ENCODE results near the gene HRAS. TPM values are rescaled to one million over a fixed set of nuclear protein-coding genes. Genes with fewer than 3 reads are reported as not detected.

HRAS gene
- total and polyA plus RNA-seq, 2 of the 13 experiments (the other 11 are each of a cell fraction or from before 2014, with no cell fraction given): 32.9 to 50.0 TPM

- no peak for TF ChIP-seq CAMTA2 (CRISPR knock-in tag; IDR thresholded peaks at IDR 0.05; ENCODE audit: borderline replicate concordance)
- TF ChIP-seq ZNF672 (CRISPR knock-in tag; IDR thresholded peaks at IDR 0.05): no peak
- TF ChIP-seq MTERF4 (CRISPR knock-in tag; IDR thresholded peaks at IDR 0.05): 0 out of 2 replicates have a peak, but pooled peaks have one; percentile 54
- TF ChIP-seq CERS6 (CRISPR knock-in tag; IDR thresholded peaks at IDR 0.05): no peak
- TF ChIP-seq CENPBD1 (CRISPR knock-in tag; IDR thresholded peaks at IDR 0.05; ENCODE audit: borderline replicate concordance, low read depth): no peak
Observed at GRCh38 chr11:521177-521688, 14.1 kb downstream of the HRAS start (continued).

- H3K27me3 ChIP-seq (ENCODE audit: control insufficient read depth in 1 of 2, insufficient read depth in 2 of 2, low read length in 2 of 2): 0 out of 5 replicates have a peak, but pooled peaks cover 0 to under 1% of the 10 kb centered on the region in 2 experiments
- intact Hi-C loops (cut with micrococcal nuclease; ENCODE audit: unreplicated experiment) (no loop called here), in situ Hi-C loops (cut with HindIII; ENCODE audit: extremely low pct_ligation_motif_present, low pct_unique_long_range_greater_than_20kb) (no loop called here)
- no peaks in the 10 kb centered on the region for H3K36me3 ChIP-seq (replicated peaks in 1 of 2; ENCODE audit: control insufficient read depth in 1 of 2, insufficient read depth in 2 of 2, low read length in 2 of 2)
- DNase-seq (ENCODE audit: low spot score): peak; percentile 28
- H3K27ac ChIP-seq (ENCODE audit: extremely low read length, insufficient read depth, low read length): no peak overlapping the region
- FAIRE-seq: peak; percentile 23
- no peak overlapping the region for H2AFZ ChIP-seq (ENCODE audit: low read length)
- POLR2A ChIA-PET: interaction anchor here (1.9 kb wide), 1 partner anchor 14 kb away, joined by 5 read pairs; the partner anchor contains the start of gene RNH1
- H4K20me1 ChIP-seq (ENCODE audit: insufficient read depth, low read length): no peaks in the 10 kb centered on the region
- CTCF ChIA-PET (ENCODE audit: low intra/inter-chr PET ratio, low total read pairs): no interaction called here
- ATAC-seq: peak; percentile 77
- peaks cover 40% of the 10 kb centered on the region for H3K4me1 ChIP-seq (ENCODE audit: insufficient read depth, low read length)
- peak overlapping the region; percentile 58 for H3K4me2 ChIP-seq (ENCODE audit: low read depth, low read length)
- WGBS (ENCODE audit: low lambda C conversion rate): 67% methylated on average over 36 of the region's 39 CpGs
- no peaks in the 10 kb centered on the region for H3K79me2 ChIP-seq (ENCODE audit: insufficient read depth, low read length)
- H3K9ac ChIP-seq (ENCODE audit: insufficient read depth, low read depth, low read length): no peak overlapping the region
- no TSS peak for BruUV-seq (replicated peaks)
- H3K9me3 ChIP-seq (ENCODE audit: low read length): no peaks in the 10 kb centered on the region
- no peak overlapping the region; a peak in 1 of 6 replicates for H3K4me3 ChIP-seq (replicated peaks in 1 of 3; ENCODE audit: insufficient read depth in 1 of 3, low read depth in 2 of 3, low read length in 3 of 3)
- TF ChIP-seq ZSCAN21 (CRISPR knock-in tag; IDR thresholded peaks at IDR 0.05; ENCODE audit: borderline replicate concordance) (no peak), ZKSCAN1 (IDR thresholded peaks at IDR 0.05; ENCODE audit: low read length) (no peak), ZNF30 (CRISPR knock-in tag; IDR thresholded peaks at IDR 0.05) (no peak), ZNF362 (CRISPR knock-in tag; IDR thresholded peaks at IDR 0.05; ENCODE audit: borderline replicate concordance) (0 out of 2 replicates have a peak, but pooled peaks have one; percentile 18), FOXA1 (IDR thresholded peaks at IDR 0.05) (no peak), FOXA1 (CRISPR knock-in tag; IDR thresholded peaks at IDR 0.05) (0 out of 2 replicates have a peak, but pooled peaks have one; percentile 17), SKIL (CRISPR knock-in tag; IDR thresholded peaks at IDR 0.05; ENCODE audit: borderline replicate concordance) (no peak), DMAP1 (CRISPR knock-in tag; IDR thresholded peaks at IDR 0.05) (0 out of 2 replicates have a peak, but pooled peaks have one; percentile 32), PTBP1 (IDR thresholded peaks at IDR 0.05; ENCODE audit: low read depth, low read length, poor library complexity, severe bottlenecking) (no peak)
Observed at GRCh38 chr11:520428-521176, 14.8 kb downstream of the HRAS start.
